MG63 (cell line): ENCODE results near the gene PTPRN2. TPM values are rescaled to one million over a fixed set of nuclear protein-coding genes. Genes with fewer than 3 reads are reported as not detected.
A peak's percentile ranks its signal among the peaks of the same experiment; 100 is the strongest.
"Not testable (repeated sequence)": the region's sequence is repeated elsewhere in the genome, so short reads cannot be mapped to it uniquely, and the experiment has no call there.

Source experiments
- DNase-seq: peaks from one replicate; pipeline ENCODE4 v3.0.0-alpha.2; 2020
- H3K27me3 ChIP-seq: fragments of 250-450 bp; sonication (Bioruptor Pico); 2 replicates; pipeline ENCODE4 v1.5.1; 2020; ENCODE audit warnings: mild to moderate bottlenecking, moderate library complexity
- H3K36me3 ChIP-seq: fragments of 250-450 bp; sonication (Bioruptor Pico); 2 replicates; pipeline ENCODE4 v1.5.1; 2020; ENCODE audit warnings: mild to moderate bottlenecking, moderate library complexity
- H3K4me3 ChIP-seq: fragments of 250-450 bp; sonication (Bioruptor Pico); 2 replicates; pipeline ENCODE4 v1.5.1; 2020; ENCODE audit warnings: mild to moderate bottlenecking, moderate library complexity
- H3K9me3 ChIP-seq: fragments of 250-450 bp; sonication (Bioruptor Pico); 2 replicates; pipeline ENCODE4 v1.5.1; 2020; ENCODE audit warnings: mild to moderate bottlenecking, moderate library complexity
- total RNA-seq: library from RNA; depleted of rRNA; stranded (reverse); fragments of >200 nt; shearing (Covaris generic); gene quantifications from 2 replicates; pipeline ENCODE4 v1.2.3, GENCODE V29; 2014; ENCODE audit warnings: low replicate concordance

PTPRN2 gene
- total RNA-seq, 1 experiment from 2014 or later: 0.16 TPM

DNA sequence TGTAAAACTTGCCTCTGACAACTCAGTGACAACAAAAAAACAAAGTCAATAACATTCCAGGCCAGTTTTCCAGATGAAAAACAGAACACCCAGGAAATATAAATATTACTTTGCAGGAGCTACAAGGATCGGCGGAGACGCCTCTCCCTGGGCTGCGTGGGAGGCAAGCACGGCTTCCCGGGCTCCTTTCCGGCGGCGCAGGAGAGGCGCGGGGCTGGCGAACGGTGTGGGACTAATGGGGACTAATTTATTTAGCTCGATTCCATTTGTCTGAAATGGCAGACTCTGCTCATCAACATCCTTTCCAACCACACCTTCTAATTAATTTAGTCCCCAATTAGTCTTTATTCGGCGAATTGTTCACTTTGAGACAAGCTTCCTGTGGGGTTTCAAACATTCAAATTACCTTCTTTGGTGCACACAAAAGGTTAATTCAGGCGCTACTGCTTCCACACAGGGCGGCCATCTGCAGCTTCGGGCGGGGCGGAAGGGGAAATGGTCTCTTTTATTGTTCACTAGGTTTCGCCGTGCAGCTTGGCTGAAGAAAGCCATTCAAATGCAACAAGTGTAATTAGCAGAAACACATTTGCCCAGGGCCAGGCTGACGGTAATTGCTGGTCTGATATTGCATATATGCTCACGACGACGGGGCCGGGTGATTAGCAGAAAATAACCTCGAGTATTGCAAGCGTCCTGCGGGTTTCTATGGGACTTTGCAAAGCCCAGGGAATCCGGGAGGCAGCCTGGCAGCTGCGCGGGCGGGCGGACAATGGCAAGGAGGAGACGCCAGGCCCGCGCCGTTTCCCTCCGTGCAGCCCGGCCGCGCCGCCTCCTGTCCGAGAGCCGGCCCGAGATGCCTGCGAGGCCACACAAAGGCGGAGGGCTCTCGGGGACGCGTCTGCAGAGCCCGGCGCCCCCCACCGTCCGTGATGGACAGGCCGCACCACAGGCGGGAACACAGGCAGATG is 270.1 kb downstream of the PTPRN2 start:
- Histone ChIP-seq H3K27me3 (no peaks in the 10 kb centered on the region), H3K4me3 (no peak overlapping the region), H3K9me3 (no peaks in the 10 kb centered on the region), H3K36me3 (no peaks in the 10 kb centered on the region)
- DNase-seq: no peak

DNA sequence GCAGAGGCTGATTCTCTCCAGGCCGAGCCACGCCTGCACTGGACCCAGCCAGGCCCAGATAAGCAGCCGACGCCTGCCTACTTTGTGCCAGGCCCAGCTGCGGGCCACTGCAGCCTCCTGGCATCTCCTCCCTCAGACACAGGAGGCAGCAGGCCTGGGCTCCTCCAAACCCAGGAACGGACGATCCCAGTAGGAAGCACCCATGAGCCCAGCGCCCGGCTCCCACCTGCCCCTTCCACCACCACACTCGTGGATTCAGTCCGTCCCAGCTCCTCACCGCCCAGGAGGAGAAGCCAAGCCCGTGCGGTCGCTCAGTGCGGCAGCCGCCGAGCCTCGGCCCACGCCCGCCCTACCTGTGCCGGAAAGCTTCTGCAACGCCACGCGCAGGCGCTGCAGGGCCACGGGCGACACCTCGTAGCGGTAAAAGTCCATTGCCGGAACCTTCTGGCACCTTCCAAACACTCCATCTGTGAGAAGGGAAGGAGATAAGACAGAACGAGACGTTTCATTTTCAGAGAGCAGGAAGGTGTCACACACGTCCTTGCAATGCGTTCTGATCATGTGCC is 271.1 kb downstream of the PTPRN2 start:
- no peaks in the 10 kb centered on the region for H3K9me3 ChIP-seq
- no peaks in the 10 kb centered on the region for H3K36me3 ChIP-seq
- no peak for DNase-seq
- H3K4me3 ChIP-seq: no peak overlapping the region
- no peaks in the 10 kb centered on the region for H3K27me3 ChIP-seq

- Histone ChIP-seq H3K9me3 (no peaks in the 10 kb centered on the region), H3K4me3 (no peak overlapping the region)
- DNase-seq: no peak
Measured at GRCh38 chr7:158315881-158316280, 271.7 kb downstream of the PTPRN2 start.

DNA sequence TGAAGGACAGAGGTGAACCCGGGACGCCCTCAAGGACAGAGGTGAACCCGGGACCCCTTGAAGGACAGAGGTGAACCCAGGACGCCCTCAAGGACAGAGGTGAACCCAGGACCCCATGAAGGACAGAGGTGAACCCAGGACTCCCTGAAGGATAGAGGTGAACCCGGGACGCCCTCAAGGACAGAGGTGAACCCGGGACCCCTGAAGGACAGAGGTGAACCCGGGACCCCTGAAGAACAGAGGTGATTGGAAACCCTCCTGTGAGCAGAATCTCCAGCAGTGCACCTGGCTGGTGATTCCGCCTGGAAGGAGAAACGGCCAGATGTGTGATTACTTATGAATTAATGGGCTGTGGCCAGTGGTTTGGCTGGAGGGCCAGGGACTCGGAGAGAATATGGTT is 272.3 kb downstream of the PTPRN2 start:
- no peak for DNase-seq
- H3K4me3 ChIP-seq: no peak overlapping the region
- no peaks in the 10 kb centered on the region for H3K36me3 ChIP-seq
- no peaks in the 10 kb centered on the region for H3K27me3 ChIP-seq
- H3K9me3 ChIP-seq: no peaks in the 10 kb centered on the region

More at GRCh38 chr7:158315881-158316280, 271.7 kb downstream of the PTPRN2 start:
- Histone ChIP-seq H3K27me3 (no peaks in the 10 kb centered on the region), H3K36me3 (no peaks in the 10 kb centered on the region)

DNA sequence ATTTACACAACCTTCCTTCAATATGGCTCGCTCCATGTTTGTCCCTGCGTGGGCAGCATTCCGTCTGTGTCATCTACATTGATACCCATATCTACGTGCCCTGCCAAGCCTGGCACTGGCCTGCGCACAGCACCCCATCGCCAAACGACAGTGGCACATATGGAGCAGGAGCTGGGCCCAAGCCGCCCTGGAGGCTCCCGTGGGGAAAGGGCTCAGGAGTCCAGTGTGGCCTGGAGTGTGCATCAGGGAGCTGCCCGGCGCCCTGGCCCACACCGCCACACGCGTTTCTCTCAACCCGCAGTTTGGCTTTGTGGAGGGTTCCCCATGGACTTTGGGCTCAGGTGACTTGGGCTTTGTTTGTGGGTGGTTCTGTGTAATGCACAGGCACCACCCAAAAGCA is 273.2 kb downstream of the PTPRN2 start:
- H3K27me3 ChIP-seq: no peaks in the 10 kb centered on the region
- no peaks in the 10 kb centered on the region for H3K9me3 ChIP-seq
- H3K36me3 ChIP-seq: no peaks in the 10 kb centered on the region
- no peak overlapping the region for H3K4me3 ChIP-seq
- no peak for DNase-seq

DNA sequence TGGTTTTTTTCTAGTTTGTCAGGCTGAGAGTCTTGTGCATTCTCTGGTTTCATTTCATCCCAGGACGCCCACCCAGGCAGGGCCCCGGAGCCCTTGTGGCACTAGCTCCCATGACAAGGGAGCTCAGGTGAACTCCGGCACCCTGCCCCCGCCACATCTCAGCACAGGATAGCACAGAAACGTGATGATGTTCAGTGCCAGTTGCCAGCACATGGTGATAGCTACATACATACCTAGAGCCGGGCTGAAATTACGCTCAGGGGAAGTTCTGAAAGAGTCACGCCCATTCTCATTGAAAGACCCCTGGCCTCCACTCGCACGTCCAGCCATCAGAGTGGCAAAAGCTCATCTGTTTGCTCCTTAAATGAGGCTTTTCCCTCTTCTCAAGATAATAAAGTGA is 273.7 kb downstream of the PTPRN2 start:
- DNase-seq: no peak
- no peak overlapping the region for H3K4me3 ChIP-seq
- no peaks in the 10 kb centered on the region for H3K27me3 ChIP-seq
- no peaks in the 10 kb centered on the region for H3K9me3 ChIP-seq
- H3K36me3 ChIP-seq: no peaks in the 10 kb centered on the region

GRCh38 chr7:158312789-158313188 is 274.8 kb downstream of the PTPRN2 start:
- no peak overlapping the region for H3K4me3 ChIP-seq
- H3K36me3 ChIP-seq: no peaks in the 10 kb centered on the region
- H3K9me3 ChIP-seq: 0 out of 2 replicates have a peak, but pooled peaks cover 2% of the 10 kb centered on the region
- H3K27me3 ChIP-seq: no peaks in the 10 kb centered on the region
- DNase-seq: no peak

DNA sequence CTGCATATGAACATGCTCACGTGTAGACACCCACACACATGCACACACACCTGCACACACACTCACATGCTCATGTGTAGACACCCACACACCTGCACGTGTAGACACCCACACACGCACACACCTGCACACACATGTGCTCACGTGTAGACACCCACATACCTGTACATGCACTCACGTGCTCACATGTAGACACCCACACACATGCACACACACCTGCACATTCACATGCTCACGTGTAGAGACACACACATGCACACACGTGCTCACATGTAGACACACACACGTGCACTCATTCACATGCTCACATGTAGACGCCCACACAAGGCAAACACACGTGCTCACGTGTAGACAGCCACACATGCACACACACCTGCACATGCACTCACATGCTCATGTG is 275.8 kb downstream of the PTPRN2 start:
- DNase-seq: no peak
- H3K27me3 ChIP-seq: no peaks in the 10 kb centered on the region

GRCh38 chr7:158310924-158311666 is 276.5 kb downstream of the PTPRN2 start:
- no peak for DNase-seq

More for the DNA sequence above, 275.8 kb downstream of the PTPRN2 start:
- Histone ChIP-seq H3K4me3 (no peak overlapping the region), H3K9me3 (peaks cover 2% of the 10 kb centered on the region; the same call in 1 of the 2 replicates), H3K36me3 (no peaks in the 10 kb centered on the region)

DNA sequence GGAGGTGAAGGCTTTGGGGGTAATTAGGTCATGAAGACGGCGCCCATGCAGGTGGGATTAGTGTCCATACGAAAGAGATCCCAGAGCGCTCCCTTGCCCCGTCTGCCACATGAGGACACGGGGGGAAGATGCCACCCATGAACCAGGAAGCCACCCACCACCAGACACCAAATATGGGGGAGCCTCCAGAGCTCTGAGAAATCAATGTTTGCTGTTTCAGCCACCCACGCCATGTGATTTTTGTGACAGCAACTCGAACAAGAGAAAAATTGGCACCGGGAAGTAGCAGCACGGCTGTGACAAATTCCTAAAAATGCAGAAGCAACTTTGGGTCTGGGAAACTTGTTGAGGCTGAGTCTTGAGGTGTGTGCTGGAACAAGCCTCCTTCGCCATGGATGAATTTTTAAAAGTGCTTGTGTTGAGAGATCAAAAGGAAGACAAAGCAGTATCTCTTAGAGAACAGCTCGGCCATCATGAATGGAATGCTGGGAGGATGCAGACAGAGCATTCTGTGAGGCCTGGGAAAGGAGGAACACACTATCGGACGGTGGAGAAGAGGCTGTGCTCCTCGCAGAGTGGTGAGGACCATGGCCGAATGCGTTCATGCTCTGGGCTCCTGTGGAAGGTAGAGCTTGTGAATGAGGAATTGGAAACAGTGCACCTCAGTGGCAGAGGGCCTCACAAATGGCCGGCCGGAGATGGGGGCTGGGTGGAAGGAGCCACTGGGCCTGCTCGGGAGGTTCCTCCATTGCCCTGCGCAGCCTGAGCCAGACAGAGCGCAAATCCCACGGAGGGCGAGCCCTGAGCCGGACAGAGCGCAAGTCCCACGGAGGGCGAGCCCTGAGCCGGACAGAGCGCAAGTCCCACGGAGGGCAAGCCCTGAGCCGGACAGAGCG is 277.5 kb downstream of the PTPRN2 start:
- Histone ChIP-seq H3K36me3 (no peaks in the 10 kb centered on the region), H3K9me3 (peaks cover 2% of the 10 kb centered on the region; the same call in 1 of the 2 replicates), H3K27me3 (no peaks in the 10 kb centered on the region), H3K4me3 (no peak overlapping the region)
- no peak for DNase-seq

More at GRCh38 chr7:158310924-158311666, 276.5 kb downstream of the PTPRN2 start:
- peaks cover 2% of the 10 kb centered on the region; the same call in 1 of the 2 replicates for H3K9me3 ChIP-seq
- no peak overlapping the region for H3K4me3 ChIP-seq
- no peaks in the 10 kb centered on the region for H3K27me3 ChIP-seq
- H3K36me3 ChIP-seq: no peaks in the 10 kb centered on the region

GRCh38 chr7:158308001-158308400 is 279.6 kb downstream of the PTPRN2 start:
- DNase-seq: no peak

GRCh38 chr7:158304072-158304471 is 283.6 kb downstream of the PTPRN2 start:
- H3K4me3 ChIP-seq, H3K27me3 ChIP-seq, DNase-seq, H3K36me3 ChIP-seq, H3K9me3 ChIP-seq: not testable (repeated sequence)

More at GRCh38 chr7:158308001-158308400, 279.6 kb downstream of the PTPRN2 start:
- Histone ChIP-seq H3K36me3 (no peaks in the 10 kb centered on the region), H3K27me3 (no peaks in the 10 kb centered on the region), H3K9me3 (peaks cover 2% of the 10 kb centered on the region; the same call in 1 of the 2 replicates), H3K4me3 (no peak overlapping the region)

GRCh38 chr7:158303121-158303520 is 284.5 kb downstream of the PTPRN2 start:
- DNase-seq: no peak
- Histone ChIP-seq H3K9me3 (peaks cover under 1% of the 10 kb centered on the region; the same call in 1 of the 2 replicates), H3K36me3 (no peaks in the 10 kb centered on the region), H3K4me3 (no peak overlapping the region), H3K27me3 (no peaks in the 10 kb centered on the region)

- H3K4me3 ChIP-seq: no peak overlapping the region
- peak; percentile 13 for DNase-seq
- H3K9me3 ChIP-seq: no peaks in the 10 kb centered on the region; the same call in 1 of the 2 replicates
- no peaks in the 10 kb centered on the region for H3K27me3 ChIP-seq
- H3K36me3 ChIP-seq: no peaks in the 10 kb centered on the region
Measured at GRCh38 chr7:158302274-158303070, 285.2 kb downstream of the PTPRN2 start.

DNA sequence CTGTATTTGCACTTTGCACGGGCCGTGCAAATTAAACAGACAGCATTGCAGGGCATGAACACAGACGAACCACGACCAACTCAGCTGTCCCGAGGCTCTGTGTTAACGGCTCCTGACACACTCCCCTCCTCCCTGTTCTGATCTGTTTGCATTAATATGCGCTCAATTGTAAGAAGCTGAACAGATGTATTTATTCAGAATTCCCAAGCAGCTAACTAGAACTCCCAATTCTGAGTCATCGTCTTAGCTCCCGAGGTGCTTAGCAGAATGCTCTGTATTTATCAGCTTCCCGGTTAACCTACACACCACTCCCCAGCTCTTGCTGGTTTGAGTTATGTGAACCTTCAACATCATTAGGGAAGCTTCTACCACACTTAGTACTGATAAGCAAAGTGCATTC is 286.4 kb downstream of the PTPRN2 start:
- no peak for DNase-seq
- Histone ChIP-seq H3K36me3 (no peaks in the 10 kb centered on the region), H3K9me3 (no peaks in the 10 kb centered on the region), H3K4me3 (no peak overlapping the region), H3K27me3 (no peaks in the 10 kb centered on the region)
